Stimulated activated CD4-positive, alpha-beta T cell treated with anti-CD3 and anti-CD28 coated beads, TNF-alpha, amount 100 ng/mL, for 24 hours (primary cell): ENCODE data around the gene HS3ST4.
A peak's percentile ranks its signal among the peaks of the same experiment; 100 is the strongest.

Experiments used
- DNase-seq, 3 experiments: peaks; one replicate each; pipeline ENCODE4 v3.0.0-alpha.2; 2020; ENCODE audit warnings: low read depth in 3 of 3

Gene HS3ST4

DNA sequence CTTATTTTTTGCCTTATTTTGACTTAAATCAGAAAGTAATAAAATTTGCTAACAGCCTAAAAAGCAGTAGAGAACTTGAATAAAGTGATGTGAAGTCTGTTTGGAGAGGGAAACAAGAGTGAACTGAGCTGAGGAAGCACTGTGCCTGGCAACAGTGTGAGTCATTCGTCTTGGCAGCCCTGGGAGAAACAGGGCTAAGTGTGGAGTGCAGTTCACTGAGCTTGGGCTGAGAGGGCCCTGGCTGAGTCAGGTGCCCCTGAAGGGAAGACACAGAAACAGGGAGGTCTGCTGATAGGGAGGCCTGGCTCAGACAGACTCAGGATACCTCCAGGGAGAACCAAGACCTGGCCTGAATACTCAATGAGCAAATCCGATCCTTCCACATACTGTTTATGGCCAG lies 132.1 kb downstream of the HS3ST4 start:
- DNase-seq: no peak

GRCh38 chr16:25827709-25828108 lies 135.9 kb downstream of the HS3ST4 start:
- no peak for DNase-seq

GRCh38 chr16:25828510-25828909 lies 136.8 kb downstream of the HS3ST4 start:
- DNase-seq: no peak

- no peak for DNase-seq
Measured at GRCh38 chr16:25832291-25832690, 140.5 kb downstream of the HS3ST4 start.

- no peak for DNase-seq
Measured at GRCh38 chr16:25834101-25834500, 142.3 kb downstream of the HS3ST4 start.

- no peak for DNase-seq
Measured at GRCh38 chr16:25835126-25835525, 143.4 kb downstream of the HS3ST4 start.

- peak in 1 of 3 experiments; percentile 21 for DNase-seq
Measured at GRCh38 chr16:25838724-25839186, 147.0 kb downstream of the HS3ST4 start.

- no peak for DNase-seq
Measured at GRCh38 chr16:25841761-25842160, 150.0 kb downstream of the HS3ST4 start.

- no peak for DNase-seq
Measured at GRCh38 chr16:25845901-25846300, 154.1 kb downstream of the HS3ST4 start.

DNA sequence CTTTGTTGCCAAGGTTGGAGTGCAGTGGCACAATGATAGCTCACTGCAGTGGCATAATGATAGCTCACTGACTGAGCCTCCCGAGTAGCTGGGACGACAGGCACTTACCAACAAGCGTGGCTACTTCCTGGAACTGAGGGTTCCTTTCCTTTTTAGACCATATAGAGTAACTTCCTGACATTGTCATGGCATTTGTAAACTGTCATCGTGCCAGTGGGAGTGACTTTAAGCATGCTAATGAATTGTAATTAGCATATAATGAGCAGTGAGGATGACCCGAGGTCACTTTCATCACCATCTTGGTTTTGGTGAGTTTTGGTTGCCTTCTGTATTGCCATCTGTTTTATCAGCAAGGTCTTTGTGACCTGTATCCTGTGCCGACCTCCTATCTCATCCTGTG lies 162.4 kb downstream of the HS3ST4 start:
- DNase-seq: no peak

DNA sequence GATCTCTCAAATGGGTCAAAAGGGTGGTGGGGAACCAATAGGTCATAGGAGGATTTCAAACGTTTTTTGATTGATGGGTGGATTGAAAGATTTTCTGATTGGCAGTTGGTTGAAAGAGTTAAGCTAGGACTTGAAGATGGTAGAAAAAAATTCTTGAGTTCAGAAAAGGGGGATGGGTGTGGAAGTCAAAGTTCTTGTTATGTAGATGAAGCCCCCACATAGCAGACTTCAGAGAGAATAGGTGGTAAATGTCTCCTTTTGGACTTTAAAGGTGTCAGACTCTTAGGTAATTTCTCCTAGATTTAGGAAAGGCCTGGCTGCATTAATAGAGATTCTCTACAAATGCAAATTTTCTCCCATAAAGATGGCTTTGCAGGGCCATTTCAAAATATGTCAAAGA lies 163.3 kb downstream of the HS3ST4 start:
- DNase-seq: no peak

DNA sequence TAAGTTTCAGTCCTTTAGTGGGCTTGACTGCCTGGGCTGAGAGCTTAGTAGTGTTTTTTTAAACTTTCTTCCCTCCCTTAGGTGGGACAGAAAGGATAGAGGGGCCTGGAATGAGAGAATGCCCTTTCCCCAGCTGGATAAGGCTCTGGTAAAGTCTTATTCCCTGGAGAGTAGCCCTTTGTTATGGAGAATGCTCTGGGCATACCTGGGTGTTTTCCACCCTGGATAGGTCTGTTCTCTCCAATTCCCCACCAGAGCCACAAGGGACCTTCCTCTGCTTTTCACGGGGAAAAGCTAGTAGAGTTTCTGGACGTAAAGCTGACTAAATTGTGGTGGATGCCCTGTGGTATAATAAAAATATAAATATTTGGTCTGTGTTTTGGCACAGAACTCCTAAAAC lies 164.1 kb downstream of the HS3ST4 start:
- DNase-seq: no peak

DNA sequence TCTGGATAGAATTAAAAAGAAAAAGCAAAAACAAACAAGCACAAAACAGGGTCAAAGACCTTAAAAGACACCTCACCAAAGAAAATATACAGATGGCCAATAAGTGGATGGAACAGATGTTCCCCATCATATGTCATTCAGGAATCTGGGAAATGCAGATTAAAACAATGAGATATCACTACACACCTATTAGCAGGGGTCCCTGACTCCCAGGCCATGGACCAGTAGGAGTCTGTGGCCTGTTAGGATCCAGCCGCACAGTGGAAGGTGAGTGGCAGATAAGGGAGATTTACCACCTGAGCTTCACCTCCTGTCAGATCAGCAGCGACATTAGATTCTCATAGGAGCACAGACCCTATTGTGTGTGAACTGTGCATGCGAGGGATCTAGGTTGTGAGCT lies 167.9 kb downstream of the HS3ST4 start:
- no peak for DNase-seq

- no peak for DNase-seq
Measured at GRCh38 chr16:25867041-25867440, 175.3 kb downstream of the HS3ST4 start.

GRCh38 chr16:25868106-25868505 lies 176.3 kb downstream of the HS3ST4 start:
- no peak for DNase-seq

GRCh38 chr16:25868706-25869370 lies 177.1 kb downstream of the HS3ST4 start:
- no peak for DNase-seq

DNA sequence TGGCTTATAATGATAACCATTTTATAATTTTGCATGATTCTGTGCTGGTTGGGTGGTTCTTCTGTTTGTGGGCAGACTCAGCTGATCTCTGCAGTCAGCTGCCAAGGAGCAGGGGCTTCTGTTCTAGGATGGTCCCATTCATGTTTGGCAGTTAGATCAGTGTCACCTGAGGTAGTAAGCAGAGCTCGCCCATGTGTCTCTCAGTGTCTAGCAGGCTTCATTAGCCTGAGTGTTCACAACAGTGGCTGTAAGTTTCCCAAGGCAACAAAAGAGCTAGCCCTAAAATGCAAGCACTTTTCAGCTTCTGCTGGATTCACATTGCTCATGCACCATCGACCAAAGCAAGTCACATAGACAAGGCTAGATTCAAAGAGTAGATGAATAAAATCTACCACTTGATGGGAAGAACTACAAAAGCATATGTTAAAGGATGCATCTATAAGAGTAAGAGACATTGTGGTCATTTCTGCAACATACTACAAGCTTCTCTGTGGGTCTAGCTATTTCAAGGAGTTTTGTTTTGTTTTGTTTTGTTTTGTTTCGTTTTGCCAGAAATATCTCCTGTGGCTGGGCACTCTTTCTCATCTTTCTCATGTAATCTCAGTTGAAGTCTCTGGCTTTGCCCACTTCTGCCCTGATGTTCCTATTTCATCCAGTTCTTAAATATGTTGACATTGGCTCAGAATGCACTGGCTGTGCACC lies 180.8 kb downstream of the HS3ST4 start:
- DNase-seq: no peak

GRCh38 chr16:25874196-25874595 lies 182.4 kb downstream of the HS3ST4 start:
- no peak for DNase-seq

GRCh38 chr16:25875956-25876598 lies 184.3 kb downstream of the HS3ST4 start:
- DNase-seq: no peak

GRCh38 chr16:25877103-25877502 lies 185.3 kb downstream of the HS3ST4 start:
- no peak for DNase-seq

- no peak for DNase-seq
Measured at GRCh38 chr16:25886598-25886997, 194.8 kb downstream of the HS3ST4 start.

GRCh38 chr16:25888868-25889267 lies 197.1 kb downstream of the HS3ST4 start:
- no peak for DNase-seq

- no peak for DNase-seq
Measured at GRCh38 chr16:25893332-25893731, 201.6 kb downstream of the HS3ST4 start.
